GDM1 (cell line): ENCODE measurements around the gene TMPRSS4.
A peak's percentile ranks its signal among the peaks of the same experiment; 100 is the strongest.

ENCODE experiments used
- DNase-seq: peaks from one replicate; lab custom pipeline; 2025; lab: John Stamatoyannopoulos, UW

The TMPRSS4 gene

GRCh38 chr11:118135051-118135795, 58.3 kb downstream of the TMPRSS4 start:
- DNase-seq, result no peak

GRCh38 chr11:118135796-118136165, 58.9 kb downstream of the TMPRSS4 start:
- DNase-seq, result no peak

- no peak for DNase-seq
Measured at GRCh38 chr11:118136341-118136740, 59.5 kb downstream of the TMPRSS4 start.

GRCh38 chr11:118136801-118137200, 59.9 kb downstream of the TMPRSS4 start:
- DNase-seq, result no peak

- no peak for DNase-seq
Measured at GRCh38 chr11:118138839-118139420, 62.1 kb downstream of the TMPRSS4 start.

GRCh38 chr11:118139578-118139977, 62.7 kb downstream of the TMPRSS4 start:
- DNase-seq, result no peak

GRCh38 chr11:118142081-118142480, 65.2 kb downstream of the TMPRSS4 start:
- DNase-seq, result no peak

GRCh38 chr11:118142809-118143208, 65.9 kb downstream of the TMPRSS4 start:
- DNase-seq, result peak; percentile 53

GRCh38 chr11:118143661-118144185, 66.8 kb downstream of the TMPRSS4 start:
- DNase-seq, result no peak

GRCh38 chr11:118144301-118145268, 67.7 kb downstream of the TMPRSS4 start:
- no peak for DNase-seq

- peak; percentile 50 for DNase-seq
Measured at GRCh38 chr11:118145285-118146227, 68.7 kb downstream of the TMPRSS4 start.

GRCh38 chr11:118146554-118146953, 69.7 kb downstream of the TMPRSS4 start:
- no peak for DNase-seq

GRCh38 chr11:118147502-118147901, 70.6 kb downstream of the TMPRSS4 start:
- peak; percentile 14 for DNase-seq

GRCh38 chr11:118148240-118148639, 71.4 kb downstream of the TMPRSS4 start:
- DNase-seq, result no peak

- no peak for DNase-seq
Measured at GRCh38 chr11:118148856-118149255, 72.0 kb downstream of the TMPRSS4 start.

- no peak for DNase-seq
Measured at GRCh38 chr11:118149493-118149892, 72.6 kb downstream of the TMPRSS4 start.

- no peak for DNase-seq
Measured at GRCh38 chr11:118151431-118151830, 74.6 kb downstream of the TMPRSS4 start.

- no peak for DNase-seq
Measured at GRCh38 chr11:118152020-118152551, 75.2 kb downstream of the TMPRSS4 start.

GRCh38 chr11:118152552-118153471, 75.9 kb downstream of the TMPRSS4 start, which contains the start of gene SCN4B:
Gene SCN4B (minus strand): TSS chr11:118152823. CDS start chr11:118152673, 150 bp downstream.
- no peak for DNase-seq

- no peak for DNase-seq
Measured at GRCh38 chr11:118153516-118153915, 76.6 kb downstream of the TMPRSS4 start.
